H1 (cell line): ENCODE measurements around the gene NMU. TPM values are rescaled to one million over a fixed set of nuclear protein-coding genes. Genes with fewer than 3 reads are reported as not detected.

Source experiments
- CTCF ChIA-PET: fragments of 300-600 bp; sonication (Branson Sonifier 250); formaldehyde crosslinking; loops from one replicate; lab custom pipeline; 2021; ENCODE audit not compliant: partially characterized antibody; lab: Charles Lee
- POLR2A ChIA-PET: fragments of 300-600 bp; sonication (Branson Sonifier 250); formaldehyde crosslinking; loops from one replicate; lab custom pipeline; 2021; ENCODE audit warnings: inconsistent platforms; ENCODE audit not compliant: partially characterized antibody; lab: Charles Lee
- DNase-seq, 2 experiments: peaks; one replicate each; pipeline versions ENCODE4 v3.0.0 to v3.0.0-alpha.2; 2010 to 2022; ENCODE audit warnings: low spot score in 2 of 2, low read depth in 1 of 2, mixed read lengths in 1 of 2
- FAIRE-seq: peaks from 2 replicates; lab custom pipeline; 2011; peaks lifted over from hg19 to GRCh38; lab: Jason Lieb, UNC
- H2AFZ ChIP-seq: 2 replicates; pipeline ENCODE4 v1.8.1; 2012; ENCODE audit warnings: low read length, inconsistent platforms
- H2AK5ac ChIP-seq: 2 replicates; pipeline ENCODE4 v1.6.1; 2013; ENCODE audit warnings: low read depth, low read length
- H2BK120ac ChIP-seq: replicated peaks from 2 replicates; pipeline ENCODE3; 2013; ENCODE audit warnings: low read depth, low read length, inconsistent platforms
- H2BK12ac ChIP-seq: 2 replicates; pipeline ENCODE4 v1.6.1; 2013; ENCODE audit warnings: low read depth, low read length
- H2BK15ac ChIP-seq: 2 replicates; pipeline ENCODE4 v1.6.1; 2013; ENCODE audit warnings: low read length
- H2BK20ac ChIP-seq: 2 replicates; pipeline ENCODE4 v1.6.1; 2013; ENCODE audit warnings: low read length
- H2BK5ac ChIP-seq: 2 replicates; pipeline ENCODE4 v1.6.1; 2013; ENCODE audit warnings: low read depth, low read length
- H3K14ac ChIP-seq: 2 replicates; pipeline ENCODE4 v1.6.1; 2013; ENCODE audit warnings: inconsistent platforms; ENCODE audit not compliant: insufficient read length
- H3K18ac ChIP-seq: 2 replicates; pipeline ENCODE4 v1.6.1; 2013; ENCODE audit warnings: low read length; ENCODE audit errors: extremely low read depth
- H3K23ac ChIP-seq: 2 replicates; pipeline ENCODE4 v1.6.1; 2013; ENCODE audit warnings: inconsistent platforms; ENCODE audit not compliant: insufficient read length
- H3K23me2 ChIP-seq: 2 replicates; pipeline ENCODE4 v1.6.1; 2013; ENCODE audit warnings: low read depth, low read length
- H3K27ac ChIP-seq: 2 replicates; pipeline ENCODE4 v1.6.1; 2011; ENCODE audit warnings: low read depth, low read length, inconsistent platforms
- H3K27me3 ChIP-seq, 4 experiments: replicated peaks in 1 of 4; 1 replicate in 1 of 4; 2 replicates in 3 of 4; pipeline versions ENCODE4 v1.6.1 to v1.8.1; 2011 to 2013; ENCODE audit warnings: low read length in 3 of 4, mild to moderate bottlenecking in 3 of 4, inconsistent platforms in 2 of 4, mixed read lengths in 2 of 4, moderate library complexity in 1 of 4; ENCODE audit not compliant: control insufficient read depth in 3 of 4, insufficient read depth in 3 of 4; ENCODE audit errors: extremely low read depth in 1 of 4
- H3K36me3 ChIP-seq, 4 experiments: 2 replicates each; pipeline versions ENCODE4 v1.6.1 to v1.8.1; 2011 to 2013; ENCODE audit warnings: mild to moderate bottlenecking in 4 of 4, low read length in 3 of 4, moderate library complexity in 2 of 4, control low read depth in 1 of 4, inconsistent platforms in 1 of 4; ENCODE audit not compliant: insufficient read depth in 4 of 4, control insufficient read depth in 2 of 4
- H3K4ac ChIP-seq: replicated peaks from 2 replicates; pipeline ENCODE3; 2013; ENCODE audit warnings: low read length, low read depth, mixed read lengths, inconsistent platforms; ENCODE audit not compliant: insufficient read length
- H3K4me1 ChIP-seq, 4 experiments: replicated peaks in 1 of 4; 1 replicate in 1 of 4; 2 replicates in 3 of 4; pipeline versions ENCODE4 v1.6.1 to v1.8.1; 2011 to 2013; ENCODE audit warnings: low read length in 3 of 4, inconsistent platforms in 2 of 4, mixed read lengths in 1 of 4; ENCODE audit not compliant: insufficient read depth in 4 of 4, control insufficient read depth in 3 of 4
- H3K4me2 ChIP-seq, 2 experiments: 2 replicates each; pipeline versions ENCODE4 v1.6.1 to v1.8.1; 2011 to 2013; ENCODE audit warnings: low read depth in 2 of 2, low read length in 2 of 2, control low read depth in 1 of 2, inconsistent platforms in 1 of 2, mild to moderate bottlenecking in 1 of 2; ENCODE audit not compliant: insufficient read depth in 1 of 2
- H3K4me3 ChIP-seq, 4 experiments: fragments of 200-600, 300-600 bp in 1 of 4; sonication (generic), shearing (Covaris generic), sonication (Bioruptor Twin) in 1 of 4; 2 replicates each; pipeline versions ENCODE4 v1.5.1 to v1.8.1; 2011 to 2016; ENCODE audit warnings: low read length in 4 of 4, low read depth in 3 of 4, control low read depth in 2 of 4, inconsistent platforms in 2 of 4, mild to moderate bottlenecking in 2 of 4, mixed read lengths in 1 of 4, moderate library complexity in 1 of 4; ENCODE audit not compliant: insufficient read depth in 2 of 4; ENCODE audit errors: extremely low read depth in 1 of 4
- H3K56ac ChIP-seq: replicated peaks from 2 replicates; pipeline ENCODE3; 2013; ENCODE audit warnings: low read depth, mild to moderate bottlenecking, mixed read lengths, low read length, inconsistent platforms; ENCODE audit not compliant: insufficient read length
- H3K79me1 ChIP-seq: 2 replicates; pipeline ENCODE4 v1.6.1; 2013; ENCODE audit warnings: low read depth, low read length, control low read depth
- H3K79me2 ChIP-seq, 2 experiments: 2 replicates each; pipeline versions ENCODE4 v1.6.1 to v1.8.1; 2012 to 2013; ENCODE audit warnings: low read length in 2 of 2, mild to moderate bottlenecking in 2 of 2, inconsistent platforms in 1 of 2; ENCODE audit not compliant: insufficient read depth in 2 of 2, control insufficient read depth in 1 of 2
- H3K9ac ChIP-seq, 4 experiments: replicated peaks in 1 of 4; 1 replicate in 1 of 4; 2 replicates in 3 of 4; pipeline versions ENCODE4 v1.6.1 to v1.8.1; 2011 to 2013; ENCODE audit warnings: low read depth in 3 of 4, low read length in 3 of 4, control low read depth in 2 of 4, mild to moderate bottlenecking in 2 of 4, moderate library complexity in 2 of 4, inconsistent platforms in 1 of 4; ENCODE audit errors: extremely low read depth in 1 of 4
- H3K9me3 ChIP-seq, 2 experiments: 2 replicates each; pipeline versions ENCODE4 v1.6.1 to v1.8.1; 2012 to 2013; ENCODE audit warnings: mild to moderate bottlenecking in 2 of 2, moderate library complexity in 2 of 2, control low read depth in 1 of 2, inconsistent platforms in 1 of 2, low read depth in 1 of 2, low read length in 1 of 2, mixed read lengths in 1 of 2; ENCODE audit not compliant: insufficient read depth in 2 of 2
- H4K20me1 ChIP-seq, 2 experiments: replicated peaks in 1 of 2; 2 replicates each; pipeline versions ENCODE3 to v1.8.1; 2011 to 2013; ENCODE audit warnings: inconsistent platforms in 2 of 2, low read length in 2 of 2, mild to moderate bottlenecking in 1 of 2; ENCODE audit not compliant: insufficient read depth in 2 of 2, control insufficient read depth in 1 of 2
- H4K5ac ChIP-seq: 2 replicates; pipeline ENCODE4 v1.6.1; 2013; ENCODE audit warnings: low read length, low read depth, mixed read lengths, inconsistent platforms; ENCODE audit not compliant: insufficient read length
- H4K8ac ChIP-seq: 2 replicates; pipeline ENCODE4 v1.8.0; 2013; ENCODE audit warnings: mild to moderate bottlenecking, moderate library complexity, low read length, inconsistent platforms; ENCODE audit not compliant: insufficient read depth; ENCODE audit errors: extremely low read depth
- H4K91ac ChIP-seq: replicated peaks from 2 replicates; pipeline ENCODE3; 2013; ENCODE audit warnings: low read length, mixed read lengths, inconsistent platforms; ENCODE audit not compliant: insufficient read length
- ASH2L ChIP-seq: fragments of 200-600, 300-600 bp; sonication (generic); IDR thresholded peaks from one replicate; pipeline ENCODE4 v1.7.1; 2017; ENCODE audit warnings: low read length
- NRF1 ChIP-seq: IDR thresholded peaks from 2 replicates; pipeline ENCODE4 v1.6.1; 2011; ENCODE audit warnings: mild to moderate bottlenecking, low read depth, low read length, improper control_type of control experiment
- PHF8 ChIP-seq: fragments of 200-600 bp; sonication (generic); conservative IDR thresholded peaks from 2 replicates; pipeline ENCODE4 v1.7.1; 2012; ENCODE audit warnings: low read depth, mild to moderate bottlenecking, inconsistent platforms, low read length, moderate library complexity
- RBBP5 ChIP-seq: IDR thresholded peaks from 2 replicates; pipeline ENCODE4 v1.7.1; 2012; ENCODE audit warnings: low read depth, mild to moderate bottlenecking, inconsistent platforms, low read length, moderate library complexity, borderline replicate concordance
- SIN3A ChIP-seq, 2 experiments: IDR thresholded peaks in 1 of 2; conservative IDR thresholded peaks in 1 of 2; 2 replicates each; pipeline ENCODE4 v1.6.1; 2011 to 2012; ENCODE audit warnings: low read length in 2 of 2, improper control_type of control experiment in 1 of 2, low read depth in 1 of 2, mild to moderate bottlenecking in 1 of 2
- SP4 ChIP-seq: IDR thresholded peaks from 2 replicates; pipeline ENCODE4 v1.6.1; 2012; ENCODE audit warnings: low read length, inconsistent platforms
- TAF1 ChIP-seq: IDR thresholded peaks from 2 replicates; pipeline ENCODE4 v1.6.1; 2011; ENCODE audit warnings: mild to moderate bottlenecking, low read depth, low read length
- TCF12 ChIP-seq: IDR thresholded peaks from 2 replicates; pipeline ENCODE4 v1.6.1; 2011; ENCODE audit warnings: low read depth, mild to moderate bottlenecking, low read length
- WGBS, 2 experiments: shearing (Covaris generic) in 1 of 2; methylation state at CpG; one replicate each; pipeline versions ENCODE4 v1.1.6 to v1.1.7; 2013 to 2015; ENCODE audit warnings: low lambda C conversion rate in 2 of 2, mixed read lengths in 2 of 2, inconsistent platforms in 1 of 2, low coverage in 1 of 2, missing lambda C conversion rate in 1 of 2; ENCODE audit not compliant: insufficient replicate concordance in 2 of 2, insufficient coverage in 1 of 2, insufficient read length in 1 of 2; ENCODE audit errors: extremely low coverage in 1 of 2, missing lambda C conversion rate in 1 of 2; 5-methylcytosine and 5-hydroxymethylcytosine counted together
- polyA plus RNA-seq, 7 experiments: library from polyadenylated mRNA; depleted of rRNA in 3 of 7; stranded (reverse) in 5 of 7; unstranded in 2 of 7; fragments of >200 nt in 5 of 7; fragments of 200-250 nt in 2 of 7; gene quantifications; 1 replicate in 5 of 7; 2 replicates in 1 of 7; 4 replicates in 1 of 7; pipeline versions ENCODE4 v1.2.1 to v1.2.3, GENCODE V29; 2011 to 2013; ENCODE audit warnings: missing spikeins in 2 of 7, mixed read lengths in 2 of 7
- total RNA-seq: library from RNA; stranded (reverse); fragmentation: NEBNext Ultra II Directional; extraction: Animal tissue kit (Norgen Biotek cat#: 25700); gene quantifications from 2 replicates; pipeline ENCODE4 v1.2.1, GENCODE V29; 2021
- TF ChIP-seq, protein P1 (sequence below), 3 experiments: IDR thresholded peaks; 1 replicate in 2 of 3; 2 replicates in 1 of 3; pipeline versions ENCODE4 v1.5.1 to v1.6.1; 2011; ENCODE audit warnings: low read length in 3 of 3, mild to moderate bottlenecking in 3 of 3, inconsistent platforms in 2 of 3, low read depth in 1 of 3, moderate library complexity in 1 of 3; ENCODE audit not compliant: insufficient read depth in 1 of 3; ENCODE audit errors: control extremely low read depth in 1 of 3

Gene NMU
- total and polyA plus RNA-seq, 2 of the 8 experiments (the other 6 are each of a cell fraction or from before 2014, with no cell fraction given), result 30.5 to 50.4 TPM

GRCh38 chr4:55546756-55547465, 89.2 kb downstream of the NMU start, which contains the start of gene CLOCK:
CLOCK (minus strand) TSS chr4:55546909; CDS start chr4:55482785, 64,124 bp downstream.
- H3K56ac ChIP-seq, result peak within 1 kb of the TSS; percentile 56
- H3K79me1 ChIP-seq, result no peaks in the 10 kb centered on the region
- 0 out of 2 replicates have a peak within 1 kb of the TSS, but pooled peaks have one; percentile 46 for H2BK12ac ChIP-seq
- peak within 1 kb of the TSS; percentile 43 for H2AFZ ChIP-seq
- no peak within 1 kb of the TSS for H2BK20ac ChIP-seq
- no peak within 1 kb of the TSS for H2AK5ac ChIP-seq
- H3K4ac ChIP-seq, result no peak within 1 kb of the TSS
- peaks cover 6 to 10% (median 8%) of the 10 kb centered on the region in 4 experiments; a peak in 5 of 7 replicates for H3K4me1 ChIP-seq
- H2BK15ac ChIP-seq, result no peak within 1 kb of the TSS
- H3K23ac ChIP-seq, result no peak within 1 kb of the TSS
- H3K27me3 ChIP-seq, result no peaks in the 10 kb centered on the region
- no peak within 1 kb of the TSS for H2BK120ac ChIP-seq
- no peaks in the 10 kb centered on the region for H3K36me3 ChIP-seq
- H3K9ac ChIP-seq, result peak within 1 kb of the TSS; percentile 51 to 84 (median 64)
- peak within 1 kb of the TSS; percentile 96 for H3K18ac ChIP-seq
- peak in 1 of 2 experiments; percentile 92 for DNase-seq
- ChIA-PET POLR2A (interaction anchor here (1.0 to 1.5 kb wide), 4 partner anchors 22 to 137 kb away, joined by 3 read pairs; no protein-coding TSS in a partner anchor), CTCF (interaction anchor here (0.9 kb wide), 1 partner anchor 138 kb away, joined by 3 read pairs; no protein-coding TSS in a partner anchor)
- no peaks in the 10 kb centered on the region for H3K9me3 ChIP-seq
- FAIRE-seq, result no peak
- whole genome bisulfite sequencing, 2 experiments, result 1% methylated on average over 48 of the region's 71 CpGs; no CpG with 5 or more reads in 1 of the 2 experiments
- H2BK5ac ChIP-seq, result peak within 1 kb of the TSS; percentile 66
- peak within 1 kb of the TSS; percentile 51 for H4K91ac ChIP-seq
- peak within 1 kb of the TSS; percentile 57 for H3K27ac ChIP-seq
- H3K23me2 ChIP-seq, result peaks cover 5% of the 10 kb centered on the region; the same call in 1 of the 2 replicates
- peaks cover 0 to 2% of the 10 kb centered on the region in 2 experiments for H4K20me1 ChIP-seq
- peak within 1 kb of the TSS; percentile 64 to 83 for H3K4me2 ChIP-seq
- no peak within 1 kb of the TSS for H3K14ac ChIP-seq
- H4K8ac ChIP-seq, result peak within 1 kb of the TSS; percentile 93
- H3K4me3 ChIP-seq, result peak within 1 kb of the TSS; percentile 66 to 92 (median 78)
- H3K79me2 ChIP-seq, result peaks cover 0 to 35% of the 10 kb centered on the region in 2 experiments; a peak in 3 of 4 replicates
- H4K5ac ChIP-seq, result peak within 1 kb of the TSS; percentile 92
- TF ChIP-seq SP4 (no peak), ASH2L (peak; percentile 93), SIN3A (conservative IDR thresholded peaks at IDR 0.05 in 1 of 2, IDR thresholded peaks at IDR 0.05 in 1 of 2; ENCODE audit: low read depth in 1 of 2, low read length in 2 of 2) (0 out of 4 replicates have a peak, but pooled peaks of 1 of the 2 experiments have one; percentile 19), TCF12 (no peak), TAF1 (peak; percentile 19), RBBP5 (peak; percentile 26; the same call in 1 of the 2 replicates), NRF1 (peak; percentile 53), PHF8 (peak; percentile 65)
- TF ChIP-seq, protein P1, sequence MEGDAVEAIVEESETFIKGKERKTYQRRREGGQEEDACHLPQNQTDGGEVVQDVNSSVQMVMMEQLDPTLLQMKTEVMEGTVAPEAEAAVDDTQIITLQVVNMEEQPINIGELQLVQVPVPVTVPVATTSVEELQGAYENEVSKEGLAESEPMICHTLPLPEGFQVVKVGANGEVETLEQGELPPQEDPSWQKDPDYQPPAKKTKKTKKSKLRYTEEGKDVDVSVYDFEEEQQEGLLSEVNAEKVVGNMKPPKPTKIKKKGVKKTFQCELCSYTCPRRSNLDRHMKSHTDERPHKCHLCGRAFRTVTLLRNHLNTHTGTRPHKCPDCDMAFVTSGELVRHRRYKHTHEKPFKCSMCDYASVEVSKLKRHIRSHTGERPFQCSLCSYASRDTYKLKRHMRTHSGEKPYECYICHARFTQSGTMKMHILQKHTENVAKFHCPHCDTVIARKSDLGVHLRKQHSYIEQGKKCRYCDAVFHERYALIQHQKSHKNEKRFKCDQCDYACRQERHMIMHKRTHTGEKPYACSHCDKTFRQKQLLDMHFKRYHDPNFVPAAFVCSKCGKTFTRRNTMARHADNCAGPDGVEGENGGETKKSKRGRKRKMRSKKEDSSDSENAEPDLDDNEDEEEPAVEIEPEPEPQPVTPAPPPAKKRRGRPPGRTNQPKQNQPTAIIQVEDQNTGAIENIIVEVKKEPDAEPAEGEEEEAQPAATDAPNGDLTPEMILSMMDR (IDR thresholded peaks at IDR 0.05; ENCODE audit: control extremely low read depth in 1 of 3, insufficient read depth in 1 of 3, low read depth in 1 of 3, low read length in 3 of 3), result peak; percentile 41 to 57 (median 44)
